GM23338 (cell line): Measurements from ENCODE around the gene COMMD4. TPM values are rescaled to one million over a fixed set of nuclear protein-coding genes. Genes with fewer than 3 reads are reported as not detected.
A peak's percentile ranks its signal among the peaks of the same experiment; 100 is the strongest.

Source experiments
- ATAC-seq: fragments of 200-7000 bp; cut with Tn5 transposase; 3 replicates; pipeline ENCODE4 v1.9.1; 2020
- DNase-seq: peaks from one replicate; pipeline ENCODE4 v3.0.0-alpha.2; 2015; ENCODE audit warnings: low spot score
- H2AFZ ChIP-seq: fragments of 200-600 bp; sonication (generic); 2 replicates; pipeline ENCODE4 v1.8.0; 2016; ENCODE audit warnings: antibody characterized with exemption, mild to moderate bottlenecking, moderate library complexity
- H3F3A ChIP-seq: fragments of 200-600 bp; sonication (generic); replicated peaks from 2 replicates; pipeline ENCODE4 v1.8.0; 2017; ENCODE audit warnings: antibody characterized with exemption, mixed run types, low read depth
- H3K27ac ChIP-seq: fragments of 200-600 bp; sonication (generic); 2 replicates; pipeline ENCODE4 v1.6.1; 2016; ENCODE audit warnings: low read depth
- H3K27me3 ChIP-seq: fragments of 200-600 bp; sonication (generic); 2 replicates; pipeline ENCODE4 v1.8.0; 2016; ENCODE audit warnings: mild to moderate bottlenecking, mixed run types, moderate library complexity; ENCODE audit not compliant: insufficient read depth
- H3K36me3 ChIP-seq: fragments of 200-600 bp; sonication (generic); 2 replicates; pipeline ENCODE4 v1.8.0; 2016; ENCODE audit warnings: mild to moderate bottlenecking; ENCODE audit not compliant: insufficient read depth
- H3K4me1 ChIP-seq: fragments of 200-600 bp; sonication (generic); 2 replicates; pipeline ENCODE4 v1.8.0; 2016; ENCODE audit warnings: mild to moderate bottlenecking, moderate library complexity; ENCODE audit not compliant: insufficient read depth
- H3K4me2 ChIP-seq: fragments of 200-600 bp; sonication (generic); 2 replicates; pipeline ENCODE4 v1.7.1; 2017; ENCODE audit warnings: mixed run types
- H3K4me3 ChIP-seq: fragments of 200-600 bp; sonication (generic); 2 replicates; pipeline ENCODE4 v1.6.1; 2016; ENCODE audit warnings: mixed run types
- H3K79me2 ChIP-seq: fragments of 200-600 bp; sonication (generic); replicated peaks from 2 replicates; pipeline ENCODE4 v1.8.0; 2017; ENCODE audit warnings: mild to moderate bottlenecking; ENCODE audit not compliant: insufficient read depth
- H3K9me2 ChIP-seq: fragments of 200-600 bp; sonication (generic); 2 replicates; pipeline ENCODE4 v1.8.0; 2017; ENCODE audit not compliant: insufficient read depth
- H4K20me1 ChIP-seq: fragments of 200-600 bp; sonication (generic); replicated peaks from 2 replicates; pipeline ENCODE4 v1.8.0; 2017; ENCODE audit warnings: mild to moderate bottlenecking; ENCODE audit not compliant: insufficient read depth
- H3K27ac Mint-ChIP-seq: 2 replicates; pipeline ENCODE4 v1.8.0; 2020; ENCODE audit warnings: inconsistent platforms, mild to moderate bottlenecking, moderate library complexity, mixed read lengths
- H3K27me3 Mint-ChIP-seq: 3 replicates; pipeline ENCODE4 v1.8.0; 2022; ENCODE audit warnings: low read depth, mild to moderate bottlenecking, moderate library complexity, mixed read lengths, inconsistent platforms; ENCODE audit not compliant: insufficient read depth, poor library complexity
- H3K36me3 Mint-ChIP-seq: 3 replicates; pipeline ENCODE4 v1.8.0; 2021; ENCODE audit warnings: low read depth, mild to moderate bottlenecking, inconsistent platforms, moderate library complexity, mixed read lengths
- H3K4me1 Mint-ChIP-seq: 3 replicates; pipeline ENCODE4 v1.8.0; 2020; ENCODE audit warnings: mild to moderate bottlenecking, inconsistent platforms, mixed read lengths
- H3K4me3 Mint-ChIP-seq: 3 replicates; pipeline ENCODE4 v1.8.0; 2021; ENCODE audit warnings: moderate library complexity, mild to moderate bottlenecking, inconsistent platforms, mixed read lengths
- H3K9me3 Mint-ChIP-seq: 3 replicates; pipeline ENCODE4 v1.8.0; 2020; ENCODE audit warnings: moderate library complexity, mild to moderate bottlenecking, inconsistent platforms, mixed read lengths
- CREB1 ChIP-seq: fragments of 250-450 bp; sonication (Bioruptor Pico); IDR thresholded peaks from 2 replicates; pipeline ENCODE4 v1.5.0; 2020; ENCODE audit warnings: low read depth, mild to moderate bottlenecking, moderate library complexity
- EZH2 ChIP-seq: fragments of 200-600 bp; sonication (generic); IDR thresholded peaks from one replicate; pipeline ENCODE4 v1.8.0; 2017; ENCODE audit warnings: antibody characterized with exemption, mild to moderate bottlenecking, low read depth; ENCODE audit not compliant: unreplicated experiment
- EZH2phosphoT487 ChIP-seq: fragments of 200-600 bp; sonication (generic); IDR thresholded peaks from one replicate; pipeline ENCODE4 v1.8.1; 2018; ENCODE audit warnings: antibody characterized with exemption; ENCODE audit not compliant: unreplicated experiment
- JUNB ChIP-seq: IDR thresholded peaks from one replicate; pipeline ENCODE4 v1.6.1; 2016; ENCODE audit warnings: antibody characterized with exemption; ENCODE audit not compliant: unreplicated experiment
- NANOG ChIP-seq: IDR thresholded peaks from 2 replicates; pipeline ENCODE4 v1.6.1; 2016; ENCODE audit warnings: antibody characterized with exemption, borderline replicate concordance
- POLR2AphosphoS5 ChIP-seq: IDR thresholded peaks from 2 replicates; pipeline ENCODE4 v1.6.1; 2016; ENCODE audit warnings: antibody characterized with exemption, low read depth
- STAT1 ChIP-seq: IDR thresholded peaks from one replicate; pipeline ENCODE4 v1.6.1; 2016; ENCODE audit warnings: antibody characterized with exemption; ENCODE audit not compliant: unreplicated experiment
- ZNF114 ChIP-seq: fragments of 250-450 bp; sonication (Bioruptor Pico); IDR thresholded peaks from 2 replicates; pipeline ENCODE4 v1.5.0; 2020; ENCODE audit warnings: mild to moderate bottlenecking, moderate library complexity
- ZNF331 ChIP-seq: fragments of 250-450 bp; sonication (Bioruptor Pico); IDR thresholded peaks from 2 replicates; pipeline ENCODE4 v1.5.0; 2020; ENCODE audit warnings: low read depth, mild to moderate bottlenecking, moderate library complexity
- polyA plus RNA-seq: library from polyadenylated mRNA; unstranded; fragments of >200 nt; fragmentation: Nextera tagmentation; extraction: Ambion mirVana; gene quantifications from 2 replicates; pipeline ENCODE4 v1.2.1, GENCODE V29; 2016
- total RNA-seq: library from RNA; depleted of rRNA; stranded (reverse); fragments of >200 nt; shearing (Covaris generic); gene quantifications from 2 replicates; pipeline ENCODE4 v1.2.3, GENCODE V29; 2014
- TF ChIP-seq, protein P1 (sequence below): IDR thresholded peaks from one replicate; pipeline ENCODE4 v1.6.1; 2018; ENCODE audit warnings: antibody characterized with exemption; ENCODE audit not compliant: unreplicated experiment
- TF ChIP-seq, protein P2 (sequence below): IDR thresholded peaks from 2 replicates; pipeline ENCODE4 v1.6.1; 2016; ENCODE audit warnings: antibody characterized with exemption
- TF ChIP-seq, protein P3 (sequence below), 2 experiments: fragments of 200-600 bp in 1 of 2; sonication (generic) in 1 of 2; conservative IDR thresholded peaks; 2 replicates each; pipeline versions ENCODE4 v1.5.1 to v1.6.1; 2016 to 2017; ENCODE audit warnings: antibody characterized with exemption in 2 of 2, low read depth in 2 of 2, mild to moderate bottlenecking in 2 of 2, moderate library complexity in 1 of 2
- TF ChIP-seq, protein P4 (sequence below): fragments of 250-450 bp; sonication (Bioruptor Pico); IDR thresholded peaks from 2 replicates; pipeline ENCODE4 v1.5.0; 2020; ENCODE audit warnings: mild to moderate bottlenecking, moderate library complexity

The COMMD4 gene
- total and polyA plus RNA-seq, 2 experiments from 2014 or later: 131 TPM

DNA sequence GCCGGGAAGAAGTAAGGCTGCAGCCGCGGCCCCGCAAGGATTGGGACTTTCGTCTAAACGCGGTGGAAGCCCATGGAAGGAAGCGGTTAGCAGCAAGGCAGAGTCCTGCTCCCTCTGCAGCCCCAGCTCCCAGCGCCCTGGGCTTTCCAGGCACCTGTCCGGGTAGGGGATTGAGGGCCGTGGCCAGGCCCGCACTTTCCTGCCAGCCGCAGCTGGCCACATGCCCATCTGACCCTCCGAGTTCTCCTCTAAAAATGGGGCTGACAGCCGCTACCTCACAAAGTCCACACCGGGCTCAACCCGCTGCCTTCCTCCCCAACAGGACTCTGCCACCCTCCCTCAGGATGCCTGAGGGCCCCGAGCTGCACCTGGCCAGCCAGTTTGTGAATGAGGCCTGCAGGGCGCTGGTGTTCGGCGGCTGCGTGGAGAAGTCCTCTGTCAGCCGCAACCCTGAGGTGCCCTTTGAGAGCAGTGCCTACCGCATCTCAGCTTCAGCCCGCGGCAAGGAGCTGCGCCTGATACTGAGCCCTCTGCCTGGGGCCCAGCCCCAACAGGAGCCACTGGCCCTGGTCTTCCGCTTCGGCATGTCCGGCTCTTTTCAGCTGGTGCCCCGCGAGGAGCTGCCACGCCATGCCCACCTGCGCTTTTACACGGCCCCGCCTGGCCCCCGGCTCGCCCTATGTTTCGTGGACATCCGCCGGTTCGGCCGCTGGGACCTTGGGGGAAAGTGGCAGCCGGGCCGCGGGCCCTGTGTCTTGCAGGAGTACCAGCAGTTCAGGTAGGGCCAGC, 12.9 kb downstream of the COMMD4 start:
- H3K27ac ChIP-seq: no peak overlapping the region
- no peak for TF ChIP-seq JUNB
- TF ChIP-seq EZH2: no peak
- TF ChIP-seq, protein P1, sequence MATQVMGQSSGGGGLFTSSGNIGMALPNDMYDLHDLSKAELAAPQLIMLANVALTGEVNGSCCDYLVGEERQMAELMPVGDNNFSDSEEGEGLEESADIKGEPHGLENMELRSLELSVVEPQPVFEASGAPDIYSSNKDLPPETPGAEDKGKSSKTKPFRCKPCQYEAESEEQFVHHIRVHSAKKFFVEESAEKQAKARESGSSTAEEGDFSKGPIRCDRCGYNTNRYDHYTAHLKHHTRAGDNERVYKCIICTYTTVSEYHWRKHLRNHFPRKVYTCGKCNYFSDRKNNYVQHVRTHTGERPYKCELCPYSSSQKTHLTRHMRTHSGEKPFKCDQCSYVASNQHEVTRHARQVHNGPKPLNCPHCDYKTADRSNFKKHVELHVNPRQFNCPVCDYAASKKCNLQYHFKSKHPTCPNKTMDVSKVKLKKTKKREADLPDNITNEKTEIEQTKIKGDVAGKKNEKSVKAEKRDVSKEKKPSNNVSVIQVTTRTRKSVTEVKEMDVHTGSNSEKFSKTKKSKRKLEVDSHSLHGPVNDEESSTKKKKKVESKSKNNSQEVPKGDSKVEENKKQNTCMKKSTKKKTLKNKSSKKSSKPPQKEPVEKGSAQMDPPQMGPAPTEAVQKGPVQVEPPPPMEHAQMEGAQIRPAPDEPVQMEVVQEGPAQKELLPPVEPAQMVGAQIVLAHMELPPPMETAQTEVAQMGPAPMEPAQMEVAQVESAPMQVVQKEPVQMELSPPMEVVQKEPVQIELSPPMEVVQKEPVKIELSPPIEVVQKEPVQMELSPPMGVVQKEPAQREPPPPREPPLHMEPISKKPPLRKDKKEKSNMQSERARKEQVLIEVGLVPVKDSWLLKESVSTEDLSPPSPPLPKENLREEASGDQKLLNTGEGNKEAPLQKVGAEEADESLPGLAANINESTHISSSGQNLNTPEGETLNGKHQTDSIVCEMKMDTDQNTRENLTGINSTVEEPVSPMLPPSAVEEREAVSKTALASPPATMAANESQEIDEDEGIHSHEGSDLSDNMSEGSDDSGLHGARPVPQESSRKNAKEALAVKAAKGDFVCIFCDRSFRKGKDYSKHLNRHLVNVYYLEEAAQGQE: no peak
- TF ChIP-seq EZH2phosphoT487: no peak
- no peak for TF ChIP-seq ZNF331 (CRISPR knock-in tag)
- TF ChIP-seq, protein P2, sequence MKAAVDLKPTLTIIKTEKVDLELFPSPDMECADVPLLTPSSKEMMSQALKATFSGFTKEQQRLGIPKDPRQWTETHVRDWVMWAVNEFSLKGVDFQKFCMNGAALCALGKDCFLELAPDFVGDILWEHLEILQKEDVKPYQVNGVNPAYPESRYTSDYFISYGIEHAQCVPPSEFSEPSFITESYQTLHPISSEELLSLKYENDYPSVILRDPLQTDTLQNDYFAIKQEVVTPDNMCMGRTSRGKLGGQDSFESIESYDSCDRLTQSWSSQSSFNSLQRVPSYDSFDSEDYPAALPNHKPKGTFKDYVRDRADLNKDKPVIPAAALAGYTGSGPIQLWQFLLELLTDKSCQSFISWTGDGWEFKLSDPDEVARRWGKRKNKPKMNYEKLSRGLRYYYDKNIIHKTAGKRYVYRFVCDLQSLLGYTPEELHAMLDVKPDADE: no peak
- TF ChIP-seq, protein P3, sequence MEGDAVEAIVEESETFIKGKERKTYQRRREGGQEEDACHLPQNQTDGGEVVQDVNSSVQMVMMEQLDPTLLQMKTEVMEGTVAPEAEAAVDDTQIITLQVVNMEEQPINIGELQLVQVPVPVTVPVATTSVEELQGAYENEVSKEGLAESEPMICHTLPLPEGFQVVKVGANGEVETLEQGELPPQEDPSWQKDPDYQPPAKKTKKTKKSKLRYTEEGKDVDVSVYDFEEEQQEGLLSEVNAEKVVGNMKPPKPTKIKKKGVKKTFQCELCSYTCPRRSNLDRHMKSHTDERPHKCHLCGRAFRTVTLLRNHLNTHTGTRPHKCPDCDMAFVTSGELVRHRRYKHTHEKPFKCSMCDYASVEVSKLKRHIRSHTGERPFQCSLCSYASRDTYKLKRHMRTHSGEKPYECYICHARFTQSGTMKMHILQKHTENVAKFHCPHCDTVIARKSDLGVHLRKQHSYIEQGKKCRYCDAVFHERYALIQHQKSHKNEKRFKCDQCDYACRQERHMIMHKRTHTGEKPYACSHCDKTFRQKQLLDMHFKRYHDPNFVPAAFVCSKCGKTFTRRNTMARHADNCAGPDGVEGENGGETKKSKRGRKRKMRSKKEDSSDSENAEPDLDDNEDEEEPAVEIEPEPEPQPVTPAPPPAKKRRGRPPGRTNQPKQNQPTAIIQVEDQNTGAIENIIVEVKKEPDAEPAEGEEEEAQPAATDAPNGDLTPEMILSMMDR (conservative IDR thresholded peaks at IDR 0.05; ENCODE audit: low read depth in 2 of 2): no peak
- TF ChIP-seq, protein P4, sequence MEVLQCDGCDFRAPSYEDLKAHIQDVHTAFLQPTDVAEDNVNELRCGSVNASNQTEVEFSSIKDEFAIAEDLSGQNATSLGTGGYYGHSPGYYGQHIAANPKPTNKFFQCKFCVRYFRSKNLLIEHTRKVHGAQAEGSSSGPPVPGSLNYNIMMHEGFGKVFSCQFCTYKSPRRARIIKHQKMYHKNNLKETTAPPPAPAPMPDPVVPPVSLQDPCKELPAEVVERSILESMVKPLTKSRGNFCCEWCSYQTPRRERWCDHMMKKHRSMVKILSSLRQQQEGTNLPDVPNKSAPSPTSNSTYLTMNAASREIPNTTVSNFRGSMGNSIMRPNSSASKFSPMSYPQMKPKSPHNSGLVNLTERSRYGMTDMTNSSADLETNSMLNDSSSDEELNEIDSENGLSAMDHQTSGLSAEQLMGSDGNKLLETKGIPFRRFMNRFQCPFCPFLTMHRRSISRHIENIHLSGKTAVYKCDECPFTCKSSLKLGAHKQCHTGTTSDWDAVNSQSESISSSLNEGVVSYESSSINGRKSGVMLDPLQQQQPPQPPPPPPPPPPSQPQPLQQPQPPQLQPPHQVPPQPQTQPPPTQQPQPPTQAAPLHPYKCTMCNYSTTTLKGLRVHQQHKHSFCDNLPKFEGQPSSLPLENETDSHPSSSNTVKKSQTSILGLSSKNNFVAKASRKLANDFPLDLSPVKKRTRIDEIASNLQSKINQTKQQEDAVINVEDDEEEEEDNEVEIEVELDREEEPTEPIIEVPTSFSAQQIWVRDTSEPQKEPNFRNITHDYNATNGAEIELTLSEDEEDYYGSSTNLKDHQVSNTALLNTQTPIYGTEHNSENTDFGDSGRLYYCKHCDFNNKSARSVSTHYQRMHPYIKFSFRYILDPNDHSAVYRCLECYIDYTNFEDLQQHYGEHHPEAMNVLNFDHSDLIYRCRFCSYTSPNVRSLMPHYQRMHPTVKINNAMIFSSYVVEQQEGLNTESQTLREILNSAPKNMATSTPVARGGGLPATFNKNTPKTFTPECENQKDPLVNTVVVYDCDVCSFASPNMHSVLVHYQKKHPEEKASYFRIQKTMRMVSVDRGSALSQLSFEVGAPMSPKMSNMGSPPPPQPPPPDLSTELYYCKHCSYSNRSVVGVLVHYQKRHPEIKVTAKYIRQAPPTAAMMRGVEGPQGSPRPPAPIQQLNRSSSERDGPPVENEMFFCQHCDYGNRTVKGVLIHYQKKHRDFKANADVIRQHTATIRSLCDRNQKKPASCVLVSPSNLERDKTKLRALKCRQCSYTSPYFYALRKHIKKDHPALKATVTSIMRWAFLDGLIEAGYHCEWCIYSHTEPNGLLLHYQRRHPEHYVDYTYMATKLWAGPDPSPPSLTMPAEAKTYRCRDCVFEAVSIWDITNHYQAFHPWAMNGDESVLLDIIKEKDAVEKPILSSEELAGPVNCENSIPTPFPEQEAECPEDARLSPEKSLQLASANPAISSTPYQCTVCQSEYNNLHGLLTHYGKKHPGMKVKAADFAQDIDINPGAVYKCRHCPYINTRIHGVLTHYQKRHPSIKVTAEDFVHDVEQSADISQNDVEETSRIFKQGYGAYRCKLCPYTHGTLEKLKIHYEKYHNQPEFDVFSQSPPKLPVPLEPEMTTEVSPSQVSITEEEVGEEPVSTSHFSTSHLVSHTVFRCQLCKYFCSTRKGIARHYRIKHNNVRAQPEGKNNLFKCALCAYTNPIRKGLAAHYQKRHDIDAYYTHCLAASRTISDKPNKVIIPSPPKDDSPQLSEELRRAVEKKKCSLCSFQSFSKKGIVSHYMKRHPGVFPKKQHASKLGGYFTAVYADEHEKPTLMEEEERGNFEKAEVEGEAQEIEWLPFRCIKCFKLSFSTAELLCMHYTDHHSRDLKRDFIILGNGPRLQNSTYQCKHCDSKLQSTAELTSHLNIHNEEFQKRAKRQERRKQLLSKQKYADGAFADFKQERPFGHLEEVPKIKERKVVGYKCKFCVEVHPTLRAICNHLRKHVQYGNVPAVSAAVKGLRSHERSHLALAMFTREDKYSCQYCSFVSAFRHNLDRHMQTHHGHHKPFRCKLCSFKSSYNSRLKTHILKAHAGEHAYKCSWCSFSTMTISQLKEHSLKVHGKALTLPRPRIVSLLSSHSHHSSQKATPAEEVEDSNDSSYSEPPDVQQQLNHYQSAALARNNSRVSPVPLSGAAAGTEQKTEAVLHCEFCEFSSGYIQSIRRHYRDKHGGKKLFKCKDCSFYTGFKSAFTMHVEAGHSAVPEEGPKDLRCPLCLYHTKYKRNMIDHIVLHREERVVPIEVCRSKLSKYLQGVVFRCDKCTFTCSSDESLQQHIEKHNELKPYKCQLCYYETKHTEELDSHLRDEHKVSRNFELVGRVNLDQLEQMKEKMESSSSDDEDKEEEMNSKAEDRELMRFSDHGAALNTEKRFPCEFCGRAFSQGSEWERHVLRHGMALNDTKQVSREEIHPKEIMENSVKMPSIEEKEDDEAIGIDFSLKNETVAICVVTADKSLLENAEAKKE (CRISPR knock-in tag): no peak
- TF ChIP-seq POLR2AphosphoS5: no peak
- no peak for TF ChIP-seq CREB1 (CRISPR knock-in tag)
- no peak for TF ChIP-seq NANOG
- TF ChIP-seq STAT1: no peak
- no peak for TF ChIP-seq ZNF114 (CRISPR knock-in tag)
- peaks cover 34% of the 10 kb centered on the region for H3K27me3 Mint-ChIP-seq
- H3K4me2 ChIP-seq: peak overlapping the region; percentile 97
- peaks cover 6% of the 10 kb centered on the region; the same call in 2 of the 3 replicates for H3K4me1 Mint-ChIP-seq
- H3K9me3 Mint-ChIP-seq: no peaks in the 10 kb centered on the region
- DNase-seq (peak; percentile 63), ATAC-seq (peak; percentile 30)
- H3F3A ChIP-seq: 0 out of 2 replicates have a peak, but pooled peaks cover 4% of the 10 kb centered on the region
- peaks cover 5% of the 10 kb centered on the region; the same call in 1 of the 3 replicates for H3K36me3 Mint-ChIP-seq
- peaks cover 36% of the 10 kb centered on the region for H3K27me3 ChIP-seq
- H4K20me1 ChIP-seq: no peaks in the 10 kb centered on the region
- H2AFZ ChIP-seq: peak overlapping the region; percentile 93
- no peak overlapping the region for H3K27ac Mint-ChIP-seq
- H3K79me2 ChIP-seq: no peaks in the 10 kb centered on the region
- H3K4me3 Mint-ChIP-seq: peak overlapping the region; percentile 92
- 0 out of 2 replicates have a peak, but pooled peaks cover 5% of the 10 kb centered on the region for H3K9me2 ChIP-seq
- H3K36me3 ChIP-seq: no peaks in the 10 kb centered on the region
- peak overlapping the region; percentile 95 for H3K4me3 ChIP-seq
- peaks cover 4% of the 10 kb centered on the region; the same call in 1 of the 2 replicates for H3K4me1 ChIP-seq
